HG03095 (cell line): ENCODE data around the gene CBLC.

Experiments used
- ATAC-seq: cut with Tn5 transposase; IDR thresholded peaks from one replicate; pipeline ENCODE4 v1.9.1; 2021; ENCODE audit warnings: moderate library complexity; ENCODE audit not compliant: unreplicated experiment

Gene CBLC

GRCh38 chr19:44777715-44778347, at the start of gene CBLC:
Gene CBLC, plus strand, starts transcription at chr19:44777890. Its CDS starts 42 bp downstream, at chr19:44777932.
- ATAC-seq, result no peak

- ATAC-seq, result no peak
Measured at GRCh38 chr19:44728178-44728577, 49.5 kb upstream of the CBLC start.

GRCh38 chr19:44729516-44730033, 48.1 kb upstream of the CBLC start:
- ATAC-seq, result no peak

- ATAC-seq, result no peak
Measured at GRCh38 chr19:44731081-44731480, 46.6 kb upstream of the CBLC start.

GRCh38 chr19:44731622-44732021, 46.1 kb upstream of the CBLC start:
- ATAC-seq, result no peak

GRCh38 chr19:44732235-44733014, 45.3 kb upstream of the CBLC start:
- ATAC-seq, result no peak

- no peak for ATAC-seq
Measured at GRCh38 chr19:44734357-44734756, 43.3 kb upstream of the CBLC start.

- ATAC-seq, result no peak
Measured at GRCh38 chr19:44735011-44735410, 42.7 kb upstream of the CBLC start.

GRCh38 chr19:44737238-44738071, 40.2 kb upstream of the CBLC start:
- no peak for ATAC-seq

- no peak for ATAC-seq
Measured at GRCh38 chr19:44738136-44738535, 39.6 kb upstream of the CBLC start.

- no peak for ATAC-seq
Measured at GRCh38 chr19:44738603-44739558, 38.8 kb upstream of the CBLC start.

GRCh38 chr19:44740351-44740824, 37.3 kb upstream of the CBLC start:
- no peak for ATAC-seq

GRCh38 chr19:44741258-44741731, 36.4 kb upstream of the CBLC start:
- ATAC-seq, result no peak

- no peak for ATAC-seq
Measured at GRCh38 chr19:44741841-44742329, 35.8 kb upstream of the CBLC start.

- no peak for ATAC-seq
Measured at GRCh38 chr19:44742330-44743061, 35.2 kb upstream of the CBLC start.

GRCh38 chr19:44744871-44745332, 32.8 kb upstream of the CBLC start:
- no peak for ATAC-seq

- ATAC-seq, result no peak
Measured at GRCh38 chr19:44745341-44745831, 32.3 kb upstream of the CBLC start.

GRCh38 chr19:44745887-44746600, 31.6 kb upstream of the CBLC start:
- no peak for ATAC-seq
